ENCODE data around the gene SLC5A10. TPM values are rescaled to one million over a fixed set of nuclear protein-coding genes. Genes with fewer than 3 reads are reported as not detected.

Gene SLC5A10
- total and polyA plus RNA-seq, 8 donors: 0.60 to 1.0 (median 0.77) TPM; not detected in 2

GRCh38 chr17:18968345-18968744 lies 16.4 kb downstream of the SLC5A10 start:
- peak overlapping the region in 1 of 2 donors; percentile 43 for H3K27ac ChIP-seq
- TF ChIP-seq CTCF (IDR thresholded peaks at IDR 0.05): no peak
- ATAC-seq (no peak), DNase-seq (no peak)
- peaks cover 0 to 23% of the 10 kb centered on the region in 2 donors for H3K36me3 ChIP-seq
- peaks cover 0 to 28% of the 10 kb centered on the region in 2 donors for H3K4me1 ChIP-seq
- intact Hi-C loops (cut with DNase I): no loop called here
- no peaks in the 10 kb centered on the region for H3K27me3 ChIP-seq
- H3K4me3 ChIP-seq: no peak overlapping the region
- no peaks in the 10 kb centered on the region for H3K9me3 ChIP-seq

GRCh38 chr17:18968945-18969887 lies 17.3 kb downstream of the SLC5A10 start:
- no peak for TF ChIP-seq CTCF (IDR thresholded peaks at IDR 0.05)
- ATAC-seq: peak; percentile 69
- H3K27me3 ChIP-seq: no peaks in the 10 kb centered on the region
- no peak overlapping the region for H3K4me3 ChIP-seq
- DNase-seq: peak in 2 of 4 donors; percentile 48 to 80
- H3K9me3 ChIP-seq: no peaks in the 10 kb centered on the region
- peaks cover 0 to 28% of the 10 kb centered on the region in 2 donors for H3K4me1 ChIP-seq
- H3K27ac ChIP-seq: peak overlapping the region in 1 of 2 donors; percentile 43
- intact Hi-C loops (cut with DNase I): no loop called here
- H3K36me3 ChIP-seq: peaks cover 0 to 23% of the 10 kb centered on the region in 2 donors

- Histone ChIP-seq H3K9me3 (no peaks in the 10 kb centered on the region), H3K4me1 (peaks cover 0 to 28% of the 10 kb centered on the region in 2 donors), H3K27me3 (no peaks in the 10 kb centered on the region), H3K36me3 (peaks cover 0 to 30% of the 10 kb centered on the region in 2 donors), H3K27ac (no peak overlapping the region), H3K4me3 (no peak overlapping the region)
- DNase-seq (no peak), ATAC-seq (no peak)
- intact Hi-C loops (cut with DNase I): no loop called here
- TF ChIP-seq CTCF (IDR thresholded peaks at IDR 0.05): no peak
These were observed 18.9 kb downstream of the SLC5A10 start for GRCh38 chr17:18970582-18971480.

GRCh38 chr17:18971801-18972200 lies 19.8 kb downstream of the SLC5A10 start:
- no peaks in the 10 kb centered on the region for H3K27me3 ChIP-seq
- H3K27ac ChIP-seq: no peak overlapping the region
- TF ChIP-seq CTCF (IDR thresholded peaks at IDR 0.05): no peak
- intact Hi-C loops (cut with DNase I): no loop called here
- no peak for ATAC-seq
- DNase-seq: no peak
- H3K4me1 ChIP-seq: peaks cover 0 to 28% of the 10 kb centered on the region in 2 donors
- no peak overlapping the region for H3K4me3 ChIP-seq
- H3K36me3 ChIP-seq: peaks cover 0 to 35% of the 10 kb centered on the region in 2 donors
- no peaks in the 10 kb centered on the region for H3K9me3 ChIP-seq

Measured in left lung (tissue), 10 donors.